ENCODE results near the gene MRPL44.

MRPL44 gene

GRCh38 chr2:223930103-223930976, 26.9 kb upstream of the MRPL44 start:
- no peak for TF ChIP-seq CTCF (IDR thresholded peaks at IDR 0.05)

- TF ChIP-seq CTCF (IDR thresholded peaks at IDR 0.05): no peak
These were observed 24.2 kb upstream of the MRPL44 start for GRCh38 chr2:223932816-223933800.

- TF ChIP-seq CTCF (IDR thresholded peaks at IDR 0.05): no peak
These were observed 22.4 kb upstream of the MRPL44 start for GRCh38 chr2:223934870-223935269.

- no peak for TF ChIP-seq CTCF (IDR thresholded peaks at IDR 0.05)
These were observed 21.7 kb upstream of the MRPL44 start for GRCh38 chr2:223935459-223936125.

- no peak for TF ChIP-seq CTCF (IDR thresholded peaks at IDR 0.05)
These were observed 20.4 kb upstream of the MRPL44 start for GRCh38 chr2:223936862-223937326.

GRCh38 chr2:223937535-223937934, 19.7 kb upstream of the MRPL44 start:
- no peak for TF ChIP-seq CTCF (IDR thresholded peaks at IDR 0.05)

All from LNCAP (cell line).